Natural killer cell (primary cell): ENCODE measurements around the gene SORL1. TPM values are rescaled to one million over a fixed set of nuclear protein-coding genes. Genes with fewer than 3 reads are reported as not detected.
"Not testable (repeated sequence)": the region's sequence is repeated elsewhere in the genome, so short reads cannot be mapped to it uniquely, and the experiment has no call there.

Experiments
- ATAC-seq, 3 donors: fragments of 150-1000 bp in 2 of 3; fragments of 200-7000 bp in 1 of 3; cut with Tn5 transposase; 1 replicate in 1 of 3; 2 replicates in 2 of 3; pipeline ENCODE4 v1.10.0; 2021; ENCODE audit warnings: mild to moderate bottlenecking in 2 of 3, moderate library complexity in 2 of 3
- DNase-seq, 2 donors: peaks; one replicate each; pipeline versions ENCODE4 v3.0.0 to v3.0.0-alpha.2; 2013 to 2021; ENCODE audit warnings: mixed read lengths in 1 of 2
- H3K27ac ChIP-seq: one replicate; pipeline ENCODE4 v1.5.1; 2013; ENCODE audit warnings: mild to moderate bottlenecking, low read length
- H3K27me3 ChIP-seq: one replicate; pipeline ENCODE4 v1.6.1; 2013; ENCODE audit warnings: low read length; ENCODE audit not compliant: control insufficient read depth, insufficient read depth
- H3K36me3 ChIP-seq: one replicate; pipeline ENCODE4 v1.6.1; 2013; ENCODE audit warnings: low read length; ENCODE audit not compliant: control insufficient read depth, insufficient read depth
- H3K4me1 ChIP-seq: one replicate; pipeline ENCODE4 v1.6.1; 2013; ENCODE audit warnings: low read length; ENCODE audit not compliant: control insufficient read depth, insufficient read depth
- H3K4me3 ChIP-seq: one replicate; pipeline ENCODE4 v1.5.1; 2013; ENCODE audit warnings: low read length
- H3K9me3 ChIP-seq: one replicate; pipeline ENCODE4 v1.6.1; 2013; ENCODE audit warnings: low read length; ENCODE audit not compliant: control insufficient read depth, insufficient read depth
- H3K27ac Mint-ChIP-seq, 2 donors: one replicate each; pipeline ENCODE4 v1.8.0; 2022; ENCODE audit warnings: mild to moderate bottlenecking in 2 of 2, mixed read lengths in 2 of 2, moderate library complexity in 1 of 2
- H3K27me3 Mint-ChIP-seq, 2 donors: one replicate each; pipeline ENCODE4 v1.8.0; 2022; ENCODE audit warnings: low read depth in 2 of 2, mixed read lengths in 2 of 2
- H3K36me3 Mint-ChIP-seq: one replicate; pipeline ENCODE4 v1.8.0; 2022; ENCODE audit warnings: mixed read lengths
- H3K4me1 Mint-ChIP-seq, 2 donors: one replicate each; pipeline ENCODE4 v1.8.0; 2022; ENCODE audit warnings: mixed read lengths in 2 of 2
- H3K4me3 Mint-ChIP-seq: one replicate; pipeline ENCODE4 v1.8.0; 2022; ENCODE audit warnings: mild to moderate bottlenecking, moderate library complexity, mixed read lengths
- H3K9me3 Mint-ChIP-seq, 2 donors: one replicate each; pipeline ENCODE4 v1.8.0; 2022; ENCODE audit warnings: mixed read lengths in 2 of 2
- WGBS: methylation state at CpG from one replicate; pipeline ENCODE4 v1.1.7; 2013; ENCODE audit warnings: missing lambda C conversion rate; ENCODE audit not compliant: insufficient coverage; 5-methylcytosine and 5-hydroxymethylcytosine counted together
- intact Hi-C: fragments of 100-400 bp; cut with micrococcal nuclease; formaldehyde crosslinking; loops from one replicate; pipeline ENCODE4 v1.14.2; 2022
- total RNA-seq, 4 donors: library from RNA; stranded (reverse); fragments of 120-200 nt in 1 of 4; gene quantifications; one replicate each; pipeline versions ENCODE4 v1.2.3 to v1.2.4, GENCODE V29; 2013 to 2022
- TF ChIP-seq, protein P1 (sequence below): fragments of 200-600 bp; IDR thresholded peaks from one replicate; pipeline ENCODE4 v1.8.0; 2022; ENCODE audit warnings: antibody characterized with exemption

SORL1 gene
- total RNA-seq, 3 donors from 2014 or later (not counting 1 experiment from before 2014, with no cell fraction given) = 386 to 519 (median 456) TPM

GRCh38 chr11:121636800-121637176 is 184.7 kb downstream of the SORL1 start:
- Mint-ChIP-seq H3K4me1 (peaks cover 4 to 5% of the 10 kb centered on the region in 2 donors), H3K27me3 (no peaks in the 10 kb centered on the region), H3K4me3 (no peak overlapping the region), H3K9me3 (no peaks in the 10 kb centered on the region), H3K27ac (peak overlapping the region in 1 of 2 donors; percentile 40), H3K36me3 (peaks cover 22% of the 10 kb centered on the region)
- Histone ChIP-seq H3K9me3 (no peaks in the 10 kb centered on the region), H3K27me3 (no peaks in the 10 kb centered on the region), H3K4me3 (no peak overlapping the region), H3K36me3 (peaks cover 18% of the 10 kb centered on the region), H3K27ac (no peak overlapping the region), H3K4me1 (no peaks in the 10 kb centered on the region)
- no peak for DNase-seq
- WGBS = 92% methylated on average over 2 of the region's 5 CpGs
- TF ChIP-seq, protein P1, sequence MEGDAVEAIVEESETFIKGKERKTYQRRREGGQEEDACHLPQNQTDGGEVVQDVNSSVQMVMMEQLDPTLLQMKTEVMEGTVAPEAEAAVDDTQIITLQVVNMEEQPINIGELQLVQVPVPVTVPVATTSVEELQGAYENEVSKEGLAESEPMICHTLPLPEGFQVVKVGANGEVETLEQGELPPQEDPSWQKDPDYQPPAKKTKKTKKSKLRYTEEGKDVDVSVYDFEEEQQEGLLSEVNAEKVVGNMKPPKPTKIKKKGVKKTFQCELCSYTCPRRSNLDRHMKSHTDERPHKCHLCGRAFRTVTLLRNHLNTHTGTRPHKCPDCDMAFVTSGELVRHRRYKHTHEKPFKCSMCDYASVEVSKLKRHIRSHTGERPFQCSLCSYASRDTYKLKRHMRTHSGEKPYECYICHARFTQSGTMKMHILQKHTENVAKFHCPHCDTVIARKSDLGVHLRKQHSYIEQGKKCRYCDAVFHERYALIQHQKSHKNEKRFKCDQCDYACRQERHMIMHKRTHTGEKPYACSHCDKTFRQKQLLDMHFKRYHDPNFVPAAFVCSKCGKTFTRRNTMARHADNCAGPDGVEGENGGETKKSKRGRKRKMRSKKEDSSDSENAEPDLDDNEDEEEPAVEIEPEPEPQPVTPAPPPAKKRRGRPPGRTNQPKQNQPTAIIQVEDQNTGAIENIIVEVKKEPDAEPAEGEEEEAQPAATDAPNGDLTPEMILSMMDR = no peak
- no peak for ATAC-seq
- intact Hi-C loops = no loop called here

DNA sequence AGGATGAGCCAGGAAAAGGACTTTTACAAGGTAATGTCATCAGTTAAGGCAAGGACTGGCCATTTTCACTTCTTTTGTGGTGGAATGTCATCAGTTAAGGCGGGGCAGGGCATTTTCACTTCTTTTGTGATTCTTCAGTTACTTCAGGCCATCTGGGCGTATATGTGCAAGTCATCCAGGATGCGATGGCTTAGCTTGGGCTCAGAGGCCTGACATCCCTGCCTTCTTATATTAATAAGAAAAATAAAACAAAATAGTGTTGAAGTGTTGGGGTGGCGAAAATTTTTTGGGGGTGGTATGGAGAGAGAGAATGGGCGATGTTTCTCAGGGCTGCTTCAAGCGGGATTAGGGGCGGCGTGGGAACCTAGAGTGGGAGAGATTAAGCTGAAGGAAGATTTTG is 185.5 kb downstream of the SORL1 start:
- not testable (repeated sequence) for H3K27me3 Mint-ChIP-seq, ATAC-seq

DNA sequence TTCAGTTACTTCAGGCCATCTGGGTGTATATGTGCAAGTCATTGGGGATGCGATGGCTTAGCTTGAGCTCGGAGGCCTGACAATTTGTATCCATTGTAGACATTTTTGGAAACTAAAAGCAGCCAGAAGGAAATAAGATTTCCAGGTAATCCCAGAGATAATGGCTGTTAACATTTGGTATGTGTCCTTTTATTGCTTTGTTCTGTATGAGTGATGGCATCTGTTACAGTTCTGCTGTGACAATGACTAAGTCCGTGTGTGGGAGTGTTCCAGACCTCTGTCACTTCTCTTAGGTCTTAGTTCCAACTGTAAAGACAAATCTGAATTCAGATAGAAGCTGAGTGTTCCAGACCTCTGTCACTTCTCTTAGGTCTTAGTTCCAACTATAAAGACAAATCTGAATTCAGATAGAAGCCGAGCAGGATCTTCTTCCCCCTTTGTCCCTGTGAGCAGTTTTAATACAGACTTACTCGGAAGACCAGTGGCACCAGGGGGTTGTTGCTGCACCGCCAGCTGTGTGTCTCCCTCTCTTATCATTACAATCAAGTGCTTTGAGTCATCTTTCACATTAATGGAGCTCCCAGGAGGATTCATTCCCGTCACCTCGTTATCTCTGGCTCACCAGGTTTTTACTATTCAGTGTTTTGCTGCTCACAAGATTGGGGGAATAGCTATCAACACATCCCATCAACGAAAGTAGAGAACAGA is 191.5 kb downstream of the SORL1 start:
- TF ChIP-seq, protein P1 = no peak
- ATAC-seq = no peak
- Histone ChIP-seq H3K36me3 (no peaks in the 10 kb centered on the region), H3K27ac (no peak overlapping the region), H3K9me3 (no peaks in the 10 kb centered on the region), H3K4me1 (no peaks in the 10 kb centered on the region), H3K4me3 (no peak overlapping the region), H3K27me3 (no peaks in the 10 kb centered on the region)
- intact Hi-C loops = no loop called here
- Mint-ChIP-seq H3K36me3 (no peaks in the 10 kb centered on the region), H3K9me3 (no peaks in the 10 kb centered on the region), H3K27ac (peak overlapping the region in 1 of 2 donors; percentile 4), H3K4me1 (peaks cover 0 to 10% of the 10 kb centered on the region in 2 donors), H3K4me3 (no peak overlapping the region), H3K27me3 (no peaks in the 10 kb centered on the region)
- WGBS = 85% methylated on average over 9 of the region's 9 CpGs
- no peak for DNase-seq

More for the DNA sequence above, 185.5 kb downstream of the SORL1 start:
- H3K27me3 ChIP-seq, H3K9me3 Mint-ChIP-seq, intact Hi-C loops, H3K4me1 Mint-ChIP-seq, DNase-seq, H3K4me3 Mint-ChIP-seq, H3K9me3 ChIP-seq, H3K4me3 ChIP-seq, H3K27ac Mint-ChIP-seq, H3K4me1 ChIP-seq, H3K27ac ChIP-seq: not testable (repeated sequence)
- H3K36me3 Mint-ChIP-seq = peaks cover 14% of the 10 kb centered on the region
- WGBS = 100% methylated on average over 5 of the region's 8 CpGs
- H3K36me3 ChIP-seq = peaks cover 10% of the 10 kb centered on the region

DNA sequence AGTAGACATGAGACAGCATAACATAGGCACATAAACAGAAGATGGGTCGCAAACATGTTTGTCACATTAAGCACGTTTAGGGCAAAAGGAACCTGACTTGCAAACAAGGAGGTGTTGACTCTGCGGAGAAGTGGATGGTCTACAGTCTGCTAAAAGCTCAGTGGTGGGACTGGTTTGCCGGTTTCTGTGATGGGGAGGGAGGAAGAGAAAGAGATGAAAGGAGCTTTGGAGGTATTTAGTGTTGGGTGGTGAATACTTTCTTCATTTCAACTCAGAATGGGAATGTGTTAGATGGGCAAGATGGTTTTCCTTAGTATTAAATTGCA is 192.0 kb downstream of the SORL1 start:
- no peaks in the 10 kb centered on the region for H3K27me3 ChIP-seq
- H3K36me3 ChIP-seq = no peaks in the 10 kb centered on the region
- no peak overlapping the region for H3K4me3 ChIP-seq
- Mint-ChIP-seq H3K4me1 (peaks cover 0 to 10% of the 10 kb centered on the region in 2 donors), H3K27me3 (no peaks in the 10 kb centered on the region), H3K36me3 (no peaks in the 10 kb centered on the region), H3K9me3 (no peaks in the 10 kb centered on the region), H3K27ac (no peak overlapping the region), H3K4me3 (no peak overlapping the region)
- WGBS = 92% methylated on average over 4 of the region's 4 CpGs
- no peaks in the 10 kb centered on the region for H3K9me3 ChIP-seq
- TF ChIP-seq, protein P1 = no peak
- DNase-seq = no peak
- no peak for ATAC-seq
- H3K4me1 ChIP-seq = no peaks in the 10 kb centered on the region
- no peak overlapping the region for H3K27ac ChIP-seq
- intact Hi-C loops = no loop called here
